GM12873 (cell line): ENCODE data around the gene TARP.

Experiments
- CTCF ChIP-seq: IDR thresholded peaks from 2 replicates; pipeline ENCODE4 v1.5.1; 2012; ENCODE audit warnings: low read depth, mild to moderate bottlenecking, moderate library complexity, low read length, control low read depth; ENCODE audit not compliant: insufficient read depth; ENCODE audit errors: missing control alignments

TARP gene

GRCh38 chr7:38274927-38275620 is 1.6 kb upstream of the TARP start:
- no peak for TF ChIP-seq CTCF

DNA sequence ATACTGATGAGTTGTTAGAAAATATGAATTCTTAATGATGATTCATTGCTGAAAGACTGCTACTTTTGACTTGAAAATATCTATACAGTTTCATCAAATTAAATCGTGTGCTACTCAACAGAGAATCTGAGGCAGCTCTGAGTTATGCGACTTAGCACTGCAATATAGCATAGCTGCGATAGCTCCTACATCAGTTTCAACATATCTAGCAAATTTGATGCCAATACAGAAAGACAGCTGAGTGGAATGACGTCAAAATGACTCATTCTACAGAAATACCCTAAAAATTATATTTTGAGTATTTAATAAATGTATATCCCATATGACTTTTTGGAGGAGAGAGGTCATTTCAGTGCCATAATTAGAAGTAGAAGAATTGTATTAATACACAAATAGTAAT is 1.1 kb upstream of the TARP start:
- no peak for TF ChIP-seq CTCF

DNA sequence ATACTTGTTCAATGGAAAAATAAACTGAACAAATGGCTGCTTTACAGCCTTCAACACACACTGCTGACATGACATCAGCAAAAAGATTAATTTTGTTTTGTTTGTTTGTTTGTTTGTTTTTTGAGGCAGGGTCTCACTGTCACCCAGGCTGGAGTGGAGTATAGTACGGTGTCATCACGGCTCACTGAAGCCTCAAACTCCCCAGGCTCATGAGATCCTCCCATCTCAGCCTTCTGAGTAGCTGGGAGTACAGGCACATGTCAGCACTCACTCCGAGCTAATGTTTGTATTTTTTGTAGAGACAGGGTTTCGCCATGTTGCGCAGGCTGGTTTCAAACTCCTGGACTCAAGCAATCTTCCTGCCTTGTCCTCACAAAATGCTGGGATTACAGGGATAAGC is 10.9 kb downstream of the TARP start:
- TF ChIP-seq CTCF, result no peak

GRCh38 chr7:38257350-38257677 is 16.1 kb downstream of the TARP start:
- TF ChIP-seq CTCF, result no peak

DNA sequence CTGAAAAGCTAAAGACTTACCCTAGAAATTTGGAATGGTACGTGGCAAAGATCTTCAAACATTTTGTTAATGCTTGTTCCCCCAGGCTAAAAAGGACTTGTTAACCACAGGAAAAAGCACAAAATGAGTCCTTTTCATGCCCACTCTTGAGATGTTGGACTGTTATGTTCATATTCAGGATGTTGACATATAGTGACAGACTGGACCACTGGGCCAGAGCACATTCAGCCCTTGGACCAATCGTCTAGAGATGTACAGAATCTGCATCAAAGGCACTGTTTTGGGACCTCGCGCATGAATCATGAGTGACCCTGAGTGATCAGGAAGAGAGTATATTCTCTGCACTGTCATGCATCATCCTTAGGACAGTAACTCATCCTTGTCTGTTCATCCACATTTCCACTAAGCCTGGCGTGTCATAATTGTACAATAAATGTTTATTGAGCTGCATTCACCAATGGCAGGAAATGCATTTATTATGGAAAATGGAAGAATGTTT is 25.3 kb downstream of the TARP start:
- no peak for TF ChIP-seq CTCF

DNA sequence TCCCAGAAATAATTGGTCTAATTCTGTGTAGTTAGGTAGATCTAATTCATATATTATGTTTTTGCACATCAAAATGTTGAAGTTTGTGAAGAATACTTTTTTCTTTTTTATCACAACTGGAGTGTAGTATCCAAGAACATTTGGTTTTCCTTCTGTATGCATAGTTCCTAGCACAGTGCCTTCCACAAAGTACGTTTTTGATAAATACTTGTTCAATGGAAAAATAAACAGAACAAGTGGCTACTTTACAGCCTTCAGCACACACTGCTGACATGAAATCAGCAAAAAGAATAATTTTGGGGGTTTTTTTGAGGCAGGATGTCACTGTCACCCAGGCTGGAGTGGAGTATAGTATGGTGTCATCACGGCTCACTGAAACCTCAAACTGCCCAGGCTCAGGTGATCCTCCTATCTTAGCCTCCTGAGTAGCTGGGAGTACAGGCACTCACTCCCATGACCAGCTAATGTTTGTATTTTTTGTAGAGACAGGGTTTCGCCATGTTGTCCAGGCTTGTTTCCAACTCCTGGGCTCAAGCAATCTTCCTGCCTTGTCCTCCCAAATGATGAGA is 27.9 kb downstream of the TARP start:
- TF ChIP-seq CTCF, result no peak

GRCh38 chr7:38244516-38244915 is 28.9 kb downstream of the TARP start:
- TF ChIP-seq CTCF, result no peak
